Measurements from ENCODE around the gene ALX4.

The ALX4 gene

DNA sequence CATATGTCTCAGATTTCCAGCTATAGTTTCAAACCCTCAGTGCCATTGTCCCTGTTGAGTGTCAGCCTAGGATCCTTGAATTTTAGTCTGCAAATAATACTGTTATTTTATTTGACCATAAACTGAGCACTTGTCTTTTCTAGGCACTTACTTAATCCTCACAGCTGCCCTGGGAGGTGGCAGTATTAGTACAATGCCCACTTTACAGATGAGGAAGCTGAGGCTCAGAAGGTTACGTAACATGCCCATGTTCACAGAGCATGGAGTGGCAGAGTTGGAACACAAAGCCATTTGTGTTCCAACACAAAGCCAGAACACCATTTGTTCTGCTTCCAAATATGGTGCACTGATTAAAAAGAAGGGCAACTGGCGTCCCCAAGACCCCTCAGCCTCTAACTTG, 38.2 kb upstream of the ALX4 start:
- Histone ChIP-seq H3K36me3 (replicated peaks; ENCODE audit: insufficient read depth, low read length) (no peaks in the 10 kb centered on the region), H3K4me1 (ENCODE audit: low read length) (no peaks in the 10 kb centered on the region), H4K20me1 (ENCODE audit: insufficient read depth, low read length) (no peaks in the 10 kb centered on the region), H3K79me2 (ENCODE audit: low read length) (no peaks in the 10 kb centered on the region), H3K4me2 (ENCODE audit: low read depth, low read length) (no peak overlapping the region), H3K9me3 (replicated peaks; ENCODE audit: insufficient read depth, low read length) (no peaks in the 10 kb centered on the region), H3K27ac (ENCODE audit: low read length) (no peak overlapping the region), H3F3A (ENCODE audit: insufficient read depth, low read length) (no peaks in the 10 kb centered on the region), H2AFZ (ENCODE audit: low read length) (no peak overlapping the region), H3K9ac (ENCODE audit: low read length) (no peak overlapping the region), H3K4me3 (ENCODE audit: low read length) (no peak overlapping the region), H3K27me3 (replicated peaks; ENCODE audit: insufficient read depth, low read length) (no peaks in the 10 kb centered on the region), H3K9me2 (replicated peaks; ENCODE audit: insufficient read depth, low read length) (no peaks in the 10 kb centered on the region)
- no peak for DNase-seq
- TF ChIP-seq EZH2 (optimal IDR thresholded peaks at IDR 0.05; ENCODE audit: low read depth, low read length) (no peak), CTCF (IDR thresholded peaks at IDR 0.05; ENCODE audit: low read length) (no peak), EZH2phosphoT487 (IDR thresholded peaks at IDR 0.05; ENCODE audit: low read length) (no peak)

GRCh38 chr11:44347538-44347937, 37.6 kb upstream of the ALX4 start:
- H3K4me1 ChIP-seq (ENCODE audit: low read length), result no peaks in the 10 kb centered on the region
- H3K79me2 ChIP-seq (ENCODE audit: low read length), result no peaks in the 10 kb centered on the region
- no peak for TF ChIP-seq EZH2 (optimal IDR thresholded peaks at IDR 0.05; ENCODE audit: low read depth, low read length)
- TF ChIP-seq CTCF (IDR thresholded peaks at IDR 0.05; ENCODE audit: low read length), result no peak
- TF ChIP-seq EZH2phosphoT487 (IDR thresholded peaks at IDR 0.05; ENCODE audit: low read length), result no peak
- no peak for DNase-seq
- H3K36me3 ChIP-seq (replicated peaks; ENCODE audit: insufficient read depth, low read length), result no peaks in the 10 kb centered on the region
- no peaks in the 10 kb centered on the region for H3K9me3 ChIP-seq (replicated peaks; ENCODE audit: insufficient read depth, low read length)
- no peak overlapping the region for H3K9ac ChIP-seq (ENCODE audit: low read length)
- H3K9me2 ChIP-seq (replicated peaks; ENCODE audit: insufficient read depth, low read length), result no peaks in the 10 kb centered on the region
- no peak overlapping the region for H3K27ac ChIP-seq (ENCODE audit: low read length)
- H2AFZ ChIP-seq (ENCODE audit: low read length), result no peak overlapping the region
- H3K27me3 ChIP-seq (replicated peaks; ENCODE audit: insufficient read depth, low read length), result no peaks in the 10 kb centered on the region
- no peak overlapping the region for H3K4me2 ChIP-seq (ENCODE audit: low read depth, low read length)
- no peaks in the 10 kb centered on the region for H4K20me1 ChIP-seq (ENCODE audit: insufficient read depth, low read length)
- no peaks in the 10 kb centered on the region for H3F3A ChIP-seq (ENCODE audit: insufficient read depth, low read length)
- no peak overlapping the region for H3K4me3 ChIP-seq (ENCODE audit: low read length)

DNA sequence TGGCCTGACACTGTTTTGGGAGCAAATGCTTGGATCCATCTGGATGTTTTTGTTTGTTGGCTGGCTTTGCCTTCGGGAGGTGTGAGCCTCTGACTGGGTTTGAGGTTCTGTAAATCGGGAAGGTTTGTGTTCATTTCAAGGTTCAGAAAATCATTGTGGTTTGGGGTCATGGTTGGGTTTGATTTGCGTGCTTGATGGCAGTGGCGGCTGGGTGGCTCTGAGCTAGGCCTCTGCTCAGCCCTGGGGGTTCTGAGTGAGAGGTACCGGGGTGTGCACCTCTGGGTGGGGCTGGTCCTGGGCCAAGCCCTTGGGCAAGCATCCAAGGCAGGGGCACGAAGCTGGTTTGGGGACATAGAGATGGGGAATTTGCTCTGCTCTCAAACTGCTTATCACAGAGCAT, 37.0 kb upstream of the ALX4 start:
- Histone ChIP-seq H4K20me1 (ENCODE audit: insufficient read depth, low read length) (no peaks in the 10 kb centered on the region), H3K79me2 (ENCODE audit: low read length) (no peaks in the 10 kb centered on the region), H3K4me1 (ENCODE audit: low read length) (no peaks in the 10 kb centered on the region), H2AFZ (ENCODE audit: low read length) (no peak overlapping the region), H3K9me3 (replicated peaks; ENCODE audit: insufficient read depth, low read length) (no peaks in the 10 kb centered on the region), H3K9me2 (replicated peaks; ENCODE audit: insufficient read depth, low read length) (no peaks in the 10 kb centered on the region), H3K4me3 (ENCODE audit: low read length) (no peak overlapping the region), H3K36me3 (replicated peaks; ENCODE audit: insufficient read depth, low read length) (no peaks in the 10 kb centered on the region), H3K9ac (ENCODE audit: low read length) (no peak overlapping the region), H3K27ac (ENCODE audit: low read length) (no peak overlapping the region), H3F3A (ENCODE audit: insufficient read depth, low read length) (no peaks in the 10 kb centered on the region), H3K4me2 (ENCODE audit: low read depth, low read length) (no peak overlapping the region), H3K27me3 (replicated peaks; ENCODE audit: insufficient read depth, low read length) (no peaks in the 10 kb centered on the region)
- no peak for DNase-seq
- TF ChIP-seq CTCF (IDR thresholded peaks at IDR 0.05; ENCODE audit: low read length) (no peak), EZH2phosphoT487 (IDR thresholded peaks at IDR 0.05; ENCODE audit: low read length) (no peak), EZH2 (optimal IDR thresholded peaks at IDR 0.05; ENCODE audit: low read depth, low read length) (no peak)

Measured in MM.1S (cell line).